GM18867 (cell line): Measurements from ENCODE around the gene ASPHD1.
A peak's percentile ranks its signal among the peaks of the same experiment; 100 is the strongest.
"Not testable (repeated sequence)": the region's sequence is repeated elsewhere in the genome, so short reads cannot be mapped to it uniquely, and the experiment has no call there.

Source experiments
- ATAC-seq: cut with Tn5 transposase; IDR thresholded peaks from one replicate; pipeline ENCODE4 v1.9.1; 2021; ENCODE audit warnings: mild to moderate bottlenecking, moderate library complexity; ENCODE audit not compliant: unreplicated experiment

Gene ASPHD1, protein sequence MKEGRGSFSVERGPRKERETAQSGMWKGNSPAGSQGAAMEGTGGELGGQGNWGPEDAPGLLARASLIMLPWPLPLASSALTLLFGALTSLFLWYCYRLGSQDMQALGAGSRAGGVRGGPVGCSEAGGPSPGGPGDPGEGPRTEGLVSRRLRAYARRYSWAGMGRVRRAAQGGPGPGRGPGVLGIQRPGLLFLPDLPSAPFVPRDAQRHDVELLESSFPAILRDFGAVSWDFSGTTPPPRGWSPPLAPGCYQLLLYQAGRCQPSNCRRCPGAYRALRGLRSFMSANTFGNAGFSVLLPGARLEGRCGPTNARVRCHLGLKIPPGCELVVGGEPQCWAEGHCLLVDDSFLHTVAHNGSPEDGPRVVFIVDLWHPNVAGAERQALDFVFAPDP

DNA sequence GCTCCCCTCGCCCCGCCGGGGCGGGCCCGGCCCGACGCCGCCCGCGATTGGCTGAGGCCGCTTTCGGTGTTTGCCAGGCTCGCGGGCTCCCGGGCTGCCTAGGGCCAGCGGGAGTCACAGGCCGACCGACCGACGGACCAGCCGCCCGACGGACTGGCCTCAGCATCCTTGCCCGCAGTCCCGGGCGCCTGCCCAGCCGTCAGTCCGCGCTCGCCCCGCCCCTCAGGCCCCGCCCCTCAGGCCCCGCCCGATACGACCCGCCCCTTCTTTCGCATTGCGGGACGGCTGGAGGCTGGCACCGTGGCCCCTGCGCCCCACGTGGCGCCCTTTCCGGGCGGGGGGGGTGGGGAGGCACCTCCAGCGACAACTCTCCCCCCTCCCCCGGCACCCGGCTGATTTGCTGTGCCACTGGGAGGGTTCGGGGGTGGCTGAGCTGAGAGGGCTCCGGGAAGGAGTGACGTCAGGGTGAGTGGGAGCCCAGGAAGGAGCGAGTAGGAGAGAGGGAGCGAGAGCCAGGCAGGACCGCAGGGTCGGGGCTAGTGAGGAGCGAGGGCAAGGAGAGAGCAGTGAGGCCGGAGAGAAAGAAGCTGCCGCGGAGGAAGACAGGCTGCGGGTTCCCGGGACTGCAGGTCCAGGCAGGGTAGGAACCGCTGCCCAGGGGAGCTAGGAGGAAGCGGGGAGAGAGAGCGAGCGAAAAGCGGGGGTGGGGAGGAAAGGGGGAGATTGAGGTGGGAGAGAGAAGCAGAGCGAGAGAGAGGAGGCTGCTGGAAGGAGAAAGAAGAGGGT lies at the start of gene ASPHD1:
Gene ASPHD1, plus strand, starts transcription at position 387 of the 786 bp plus-strand sequence. CDS start 484 bp downstream, outside the sequence.
- ATAC-seq = peak; percentile 67

DNA sequence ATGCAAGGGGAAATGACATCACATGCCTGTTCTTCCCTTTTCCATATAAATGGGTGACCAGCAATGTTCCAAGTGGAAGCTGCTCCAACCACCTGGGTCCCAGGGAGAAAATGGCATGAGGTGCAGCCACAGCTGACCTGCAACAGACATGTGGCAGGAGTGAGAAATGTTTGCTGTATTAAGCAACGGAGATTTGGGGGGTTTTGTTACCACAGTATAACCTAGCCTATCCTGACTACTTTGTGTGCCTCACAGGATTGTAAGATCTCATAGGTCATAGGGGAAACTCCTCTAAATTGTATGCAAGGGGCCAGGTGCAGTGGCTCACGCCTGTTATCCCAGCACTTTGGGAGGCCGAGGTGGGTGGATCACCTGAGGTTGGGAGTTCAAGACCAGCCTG lies 49.3 kb upstream of the ASPHD1 start:
- no peak for ATAC-seq

DNA sequence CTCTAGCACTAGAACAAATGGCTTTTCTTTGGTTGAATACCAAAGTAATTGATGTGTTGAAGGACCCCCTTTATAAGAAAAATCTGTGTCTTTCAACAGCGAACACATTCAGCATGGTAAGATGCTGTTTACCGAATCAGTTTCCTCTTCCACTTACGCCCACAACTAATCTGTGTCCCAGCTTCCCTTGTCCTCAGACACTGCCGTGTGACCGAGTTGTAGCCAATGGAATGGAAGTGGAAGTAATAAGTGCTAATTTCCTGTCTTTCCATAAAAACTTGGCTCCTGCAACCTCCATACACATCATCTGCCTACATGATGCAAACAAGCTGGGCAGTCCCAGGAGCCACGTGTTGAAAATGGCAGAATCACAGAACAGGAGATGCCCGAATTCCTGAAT lies 47.6 kb upstream of the ASPHD1 start:
- ATAC-seq = no peak

DNA sequence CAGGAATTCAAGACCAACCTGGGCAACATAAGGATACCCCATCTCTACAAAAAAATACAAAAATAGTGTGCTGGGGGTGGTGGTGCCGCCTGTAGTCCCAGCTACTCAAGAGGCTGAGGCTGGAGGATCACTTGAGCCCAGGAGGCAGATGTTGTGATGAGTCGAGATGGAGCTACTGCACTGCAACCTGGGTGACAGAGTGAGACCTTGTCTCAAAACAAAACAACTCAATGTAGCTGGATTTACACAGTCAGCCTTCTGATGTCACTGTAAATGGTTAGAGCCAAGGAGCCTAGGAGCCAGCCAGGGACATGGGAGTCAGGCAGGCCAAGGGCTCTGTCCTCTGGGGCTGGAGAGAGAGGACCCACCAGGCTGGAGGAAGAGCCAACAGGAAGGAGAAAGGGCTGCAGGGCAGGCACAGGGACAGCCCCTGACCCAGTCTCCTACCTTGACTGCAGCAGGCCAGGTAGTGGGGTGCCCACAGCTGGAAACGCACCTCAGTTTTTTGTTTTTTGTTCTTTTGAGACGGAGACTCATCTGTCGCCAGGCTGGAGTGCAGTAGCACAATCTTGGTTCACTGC lies 45.7 kb upstream of the ASPHD1 start:
- ATAC-seq = no peak

DNA sequence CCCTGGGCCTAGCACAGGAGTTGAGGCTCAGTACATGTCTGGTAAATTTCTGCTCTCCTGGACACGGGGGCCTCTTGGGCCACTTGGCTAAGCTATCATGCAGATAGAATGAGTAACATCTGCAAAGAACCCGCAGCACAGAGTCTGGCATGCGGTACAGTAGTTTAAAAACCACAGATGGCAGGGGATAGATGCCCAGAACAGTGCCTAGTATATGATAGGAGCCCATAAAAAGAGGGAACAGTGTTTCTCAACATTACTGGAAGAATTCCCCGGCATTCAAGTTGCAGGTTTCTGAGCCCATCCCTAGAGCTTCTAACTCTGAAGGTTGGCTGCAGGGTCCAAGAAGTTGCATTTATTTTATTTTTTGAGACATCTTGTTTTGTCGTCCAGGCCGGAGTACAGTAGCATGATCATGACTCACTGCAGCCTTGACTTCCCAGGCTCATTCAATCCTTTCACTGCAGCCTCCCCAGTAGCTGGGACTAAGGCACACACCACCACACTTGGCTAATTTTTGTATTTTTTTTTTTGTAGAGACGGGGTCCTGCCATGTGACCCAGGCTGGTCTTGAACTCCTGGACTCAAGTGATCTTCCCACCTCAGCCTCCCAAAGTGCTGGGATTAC lies 43.0 kb upstream of the ASPHD1 start:
- ATAC-seq = no peak

DNA sequence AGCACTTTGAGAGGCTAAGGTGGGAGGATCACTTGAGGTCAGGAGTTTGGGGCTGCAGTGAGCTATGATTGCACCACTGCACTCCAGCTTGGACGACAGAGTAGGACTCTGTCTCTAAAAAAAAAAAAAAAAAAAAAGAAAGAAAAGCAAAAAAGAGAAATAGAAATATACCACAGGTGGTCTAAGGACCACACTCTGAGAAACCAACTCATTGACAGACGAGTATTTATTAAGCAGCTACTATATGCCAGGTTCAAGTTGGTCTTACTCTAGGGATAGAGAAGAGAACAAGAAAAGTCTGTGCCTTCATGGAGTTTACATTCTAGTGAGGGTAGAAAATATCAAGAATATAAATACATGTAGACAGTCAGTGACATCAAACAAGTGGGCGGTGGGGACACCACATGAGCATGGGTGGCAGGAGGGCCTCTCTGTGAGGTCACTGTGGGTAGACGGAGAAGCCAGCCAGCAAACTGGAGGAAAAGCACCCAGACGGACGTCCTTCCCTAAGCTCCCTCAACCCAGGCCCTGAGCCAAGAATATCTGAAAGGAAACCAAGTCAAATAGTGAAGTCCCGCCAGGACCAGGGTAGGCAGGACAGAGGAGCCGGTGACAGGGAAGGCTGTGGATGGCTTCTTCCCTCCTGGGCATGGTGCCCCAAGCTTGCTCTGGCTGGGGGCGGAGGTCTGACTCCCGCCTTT lies 42.0 kb upstream of the ASPHD1 start:
- no peak for ATAC-seq

DNA sequence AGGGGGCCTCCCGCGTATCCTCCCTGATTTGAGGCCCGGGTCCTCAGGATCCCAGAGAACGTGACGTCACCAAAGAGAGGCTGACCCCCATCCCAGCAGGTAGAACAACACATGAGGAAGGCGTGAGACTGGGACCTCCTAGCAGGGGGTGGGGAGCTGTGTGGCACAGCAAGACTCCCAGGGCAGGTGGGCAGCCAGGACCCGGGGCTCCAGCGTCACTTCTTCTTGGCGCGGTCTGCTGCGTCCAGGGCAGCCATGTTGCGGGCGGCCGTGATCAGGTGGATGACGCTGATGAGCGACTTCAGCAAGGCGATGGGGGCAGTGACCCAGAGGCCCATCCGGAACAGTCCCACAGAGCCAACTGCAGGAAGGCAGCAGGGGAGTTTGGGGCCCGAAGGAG lies 41.3 kb upstream of the ASPHD1 start:
- no peak for ATAC-seq

DNA sequence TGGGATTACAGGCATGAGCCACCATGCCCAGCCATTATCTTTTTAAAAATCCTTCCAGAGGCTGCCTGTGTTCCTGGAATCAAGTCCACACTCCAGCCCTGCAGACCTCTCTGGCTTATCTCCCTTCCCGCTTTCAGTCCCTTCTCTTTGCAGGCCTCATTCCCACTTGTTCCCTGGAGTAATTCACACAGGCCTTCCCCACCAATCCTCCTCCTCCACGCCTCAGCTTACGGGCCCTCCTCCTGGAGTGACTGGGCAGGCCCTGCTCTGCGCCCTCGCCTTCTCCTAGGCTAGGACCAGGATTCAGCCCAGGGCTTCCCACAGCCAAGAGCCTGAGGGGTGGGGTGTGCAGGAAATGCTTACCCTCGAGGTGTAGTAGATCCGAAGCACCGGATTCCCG lies 40.1 kb upstream of the ASPHD1 start:
- no peak for ATAC-seq

DNA sequence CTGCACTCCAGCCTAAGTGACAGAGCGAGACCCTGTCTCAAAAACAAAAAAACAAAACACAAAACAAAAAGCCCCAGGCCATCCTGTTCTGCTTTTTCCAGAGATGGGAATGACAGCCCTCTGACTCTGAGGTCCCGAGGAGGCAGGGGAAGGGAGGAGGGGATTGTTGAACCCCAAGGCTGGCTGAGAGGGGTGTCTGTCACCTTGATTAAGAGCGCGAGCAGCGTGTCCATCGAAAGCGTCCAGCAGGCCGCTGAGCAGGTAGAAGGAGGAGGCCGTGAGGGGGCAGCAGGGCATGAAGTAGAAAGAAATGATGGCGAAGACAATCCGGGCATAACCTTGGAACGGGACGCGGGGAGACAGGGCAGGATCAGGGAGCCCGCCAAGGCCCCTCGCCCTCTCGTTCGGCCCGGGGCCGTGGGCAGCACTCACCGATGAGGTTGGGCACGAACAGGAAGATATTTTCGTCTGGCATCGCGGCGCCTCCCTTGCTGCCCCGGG lies 37.9 kb upstream of the ASPHD1 start:
- ATAC-seq = no peak

DNA sequence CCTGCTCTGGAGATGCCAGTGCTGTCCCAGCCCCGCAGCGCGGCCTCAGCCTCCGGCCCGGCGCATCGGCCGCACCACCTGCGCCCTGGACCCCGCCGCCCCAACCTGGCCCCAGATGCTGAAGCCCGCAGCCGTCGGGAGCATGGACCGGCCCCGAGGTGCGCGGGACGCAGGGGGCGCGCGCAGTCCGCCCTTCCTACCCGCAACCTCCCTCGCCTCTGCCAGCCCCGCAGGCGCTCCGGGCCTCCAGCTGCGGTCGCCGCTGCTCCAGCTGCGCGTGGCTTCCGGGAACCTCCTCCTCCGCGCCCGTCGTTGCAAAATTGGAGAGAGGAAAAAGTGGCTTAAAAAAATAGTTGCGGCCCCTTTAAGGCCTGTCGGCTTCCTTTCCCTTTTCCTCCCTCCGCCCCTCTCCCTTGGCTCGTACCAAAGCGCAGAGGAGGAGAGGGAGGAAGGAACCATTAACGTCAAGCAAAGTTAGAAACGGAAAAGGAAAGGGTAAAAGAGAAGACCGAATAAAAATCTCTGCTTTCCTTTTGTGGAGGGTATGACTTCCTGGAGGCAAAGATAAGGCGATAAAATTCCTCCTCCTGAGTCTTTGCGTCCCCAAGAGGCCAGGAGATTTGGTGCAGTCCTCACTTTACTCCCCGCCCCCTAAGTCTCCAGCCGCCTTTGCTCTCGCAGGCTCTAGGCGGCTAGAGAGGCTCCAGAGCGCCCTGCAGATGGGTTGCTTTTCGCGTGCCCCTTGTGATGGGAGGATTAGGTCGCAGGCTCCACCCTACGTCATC lies 37.2 kb upstream of the ASPHD1 start, which contains the start of gene CDIPT:
Gene CDIPT, minus strand, starts transcription at position 343 of the 785 bp plus-strand sequence. CDS start 369 bp downstream, outside the sequence.
- ATAC-seq = peak; percentile 88

DNA sequence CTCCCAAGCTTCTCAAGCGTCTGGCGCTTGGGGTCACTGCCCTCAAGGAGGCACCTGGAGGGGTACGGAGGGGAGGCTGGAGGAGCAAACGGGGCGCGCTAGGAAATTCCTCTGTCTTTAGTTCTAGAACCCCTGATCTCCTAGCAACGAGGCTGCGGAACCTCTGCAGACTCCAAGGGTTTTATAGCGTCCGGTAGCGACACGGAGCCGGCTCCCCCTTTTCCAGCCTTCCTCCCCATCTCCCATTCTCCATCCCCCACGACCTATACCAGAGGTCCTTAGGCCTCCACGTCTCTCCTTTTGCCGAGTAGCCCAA lies 36.7 kb upstream of the ASPHD1 start:
- ATAC-seq = no peak

DNA sequence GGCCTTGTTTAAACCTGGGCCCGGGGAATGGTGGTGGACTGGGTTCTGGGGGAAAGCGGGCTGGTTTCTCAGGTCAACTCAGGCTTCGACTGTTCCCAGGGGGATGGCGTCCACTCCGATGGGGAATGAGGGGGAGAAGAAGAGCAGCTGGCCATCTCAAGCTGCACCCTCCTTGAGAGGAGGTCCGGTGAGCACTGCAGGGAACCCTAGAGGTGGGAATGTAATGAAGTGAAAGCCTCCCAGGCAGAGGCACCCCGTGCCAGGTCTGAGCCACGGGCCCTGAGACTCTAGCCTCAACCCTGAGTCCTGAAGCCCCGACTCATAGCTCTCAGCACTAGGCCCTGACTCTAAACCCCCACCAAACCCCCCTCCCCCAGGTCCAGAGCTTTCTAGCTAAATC lies 36.1 kb upstream of the ASPHD1 start:
- ATAC-seq = no peak

DNA sequence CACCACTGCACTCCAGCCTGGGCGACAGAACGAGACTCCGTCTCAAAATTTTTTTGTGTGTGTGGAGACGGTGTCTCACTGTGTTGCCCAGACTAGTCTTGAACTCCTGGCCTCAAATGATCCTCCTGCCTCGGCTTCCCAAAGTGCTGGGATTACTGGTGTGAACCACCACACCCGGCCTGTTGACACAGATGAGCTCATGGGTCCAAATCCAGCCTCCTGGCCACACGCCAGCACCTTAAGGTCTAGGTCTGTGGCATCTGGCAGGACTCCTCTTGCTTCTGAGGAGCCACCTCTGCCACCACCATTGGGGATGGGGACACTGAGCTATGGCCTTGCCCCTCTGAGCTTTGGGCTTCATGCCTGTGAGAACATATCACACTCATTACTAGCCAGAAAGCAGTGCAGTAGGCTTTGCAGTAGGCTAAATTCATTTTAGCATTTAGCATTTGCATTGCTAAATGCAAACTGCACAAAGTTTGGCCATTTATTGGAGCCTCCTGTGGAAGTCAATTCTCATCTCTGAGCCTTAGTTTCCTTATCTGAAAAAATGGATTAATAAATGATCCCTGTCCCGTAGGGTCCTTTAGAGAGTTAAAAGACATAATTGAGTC lies 31.8 kb upstream of the ASPHD1 start:
- no peak for ATAC-seq

DNA sequence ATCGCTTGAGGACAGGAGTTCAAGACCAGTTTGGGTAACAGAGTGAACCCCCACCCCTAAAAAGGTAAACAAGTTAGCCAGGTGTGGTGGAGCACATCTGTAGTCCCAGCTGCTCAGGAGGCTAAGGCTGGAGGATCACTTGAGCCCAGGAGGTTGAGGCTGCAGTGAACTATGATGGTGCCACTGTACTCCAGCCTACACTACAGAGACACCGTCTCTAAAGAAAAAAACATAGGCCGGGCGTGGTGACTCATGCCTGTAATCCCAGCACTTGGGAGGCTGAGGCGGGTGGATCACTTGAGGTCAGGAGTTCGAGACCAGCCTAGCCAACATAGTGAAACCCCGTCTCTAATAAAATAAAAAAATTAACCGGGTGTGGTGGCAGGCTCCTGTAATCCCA lies 31.2 kb upstream of the ASPHD1 start:
- ATAC-seq = not testable (repeated sequence)

DNA sequence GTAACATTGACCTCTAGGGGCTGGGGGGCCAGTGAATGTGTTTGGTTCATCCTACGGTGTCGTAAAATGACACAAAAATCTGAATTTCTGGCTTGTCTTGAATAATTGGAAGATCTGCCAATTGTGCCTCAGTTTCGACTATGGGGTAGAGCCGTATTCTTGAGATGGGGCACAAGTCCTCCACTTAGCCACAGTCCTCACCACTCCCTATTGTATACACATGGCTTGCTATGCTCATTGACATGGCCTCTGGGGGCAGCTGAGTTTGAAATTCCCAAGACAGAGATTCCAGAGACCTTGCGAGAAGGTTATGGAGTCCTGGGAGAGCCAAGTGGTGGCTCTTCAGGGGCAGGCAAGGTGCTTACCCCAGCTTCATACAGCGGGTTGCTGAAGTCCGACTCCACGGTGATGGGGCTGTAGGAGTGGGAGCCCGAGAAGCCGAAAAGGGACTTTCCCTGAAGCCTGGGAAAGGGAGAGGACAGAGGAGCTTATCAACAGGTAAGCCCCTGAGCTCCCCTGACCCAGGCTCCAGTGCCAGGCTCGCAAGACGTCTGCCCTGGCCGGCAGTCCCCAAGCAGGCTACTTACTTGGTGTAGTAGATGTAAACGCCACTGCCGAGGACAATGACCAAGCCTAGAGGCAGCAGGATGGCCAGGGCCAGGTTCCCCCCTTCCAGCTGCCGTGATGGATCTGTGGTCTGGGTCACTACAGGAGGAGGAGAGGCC lies 28.3 kb upstream of the ASPHD1 start:
- no peak for ATAC-seq

DNA sequence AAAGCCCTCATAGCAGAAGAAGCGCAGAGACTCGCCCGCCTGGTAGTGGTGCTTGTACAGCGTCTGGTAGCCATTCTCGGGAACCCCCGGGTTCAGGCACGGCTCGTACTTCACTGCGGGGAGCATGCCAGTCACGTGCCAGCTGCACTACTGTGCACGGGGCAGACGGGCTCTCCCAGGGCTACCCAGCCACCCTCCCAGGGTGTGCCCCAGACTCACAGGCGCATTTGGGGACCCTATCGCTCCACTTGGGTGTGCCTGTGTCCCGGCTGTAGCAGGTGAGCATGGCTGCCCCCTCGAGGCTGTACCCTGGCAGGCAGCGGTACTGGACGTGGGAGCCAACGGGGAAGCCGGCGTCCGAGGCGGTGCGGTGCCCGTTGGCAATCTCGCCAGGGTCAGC lies 27.0 kb upstream of the ASPHD1 start:
- ATAC-seq = no peak

DNA sequence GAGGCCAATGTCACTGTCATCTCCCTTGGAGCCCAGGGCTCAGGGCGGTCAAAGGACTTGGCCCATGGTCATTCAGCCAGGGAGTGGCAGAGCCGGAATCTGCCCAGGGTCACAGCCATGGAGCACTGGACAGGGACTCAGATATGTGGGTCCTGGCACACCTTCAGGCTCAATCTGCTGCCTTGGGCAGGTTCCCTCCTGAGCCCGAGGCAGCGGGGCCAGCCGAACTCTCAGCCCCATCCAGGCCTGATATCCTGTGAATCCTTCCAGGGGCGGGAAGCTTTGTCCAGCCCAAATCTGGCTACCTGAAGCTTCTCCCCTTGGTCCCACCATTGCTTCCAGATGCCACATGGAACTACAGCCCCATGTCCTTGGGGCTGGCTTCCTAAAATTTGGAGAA lies 25.1 kb upstream of the ASPHD1 start:
- no peak for ATAC-seq

DNA sequence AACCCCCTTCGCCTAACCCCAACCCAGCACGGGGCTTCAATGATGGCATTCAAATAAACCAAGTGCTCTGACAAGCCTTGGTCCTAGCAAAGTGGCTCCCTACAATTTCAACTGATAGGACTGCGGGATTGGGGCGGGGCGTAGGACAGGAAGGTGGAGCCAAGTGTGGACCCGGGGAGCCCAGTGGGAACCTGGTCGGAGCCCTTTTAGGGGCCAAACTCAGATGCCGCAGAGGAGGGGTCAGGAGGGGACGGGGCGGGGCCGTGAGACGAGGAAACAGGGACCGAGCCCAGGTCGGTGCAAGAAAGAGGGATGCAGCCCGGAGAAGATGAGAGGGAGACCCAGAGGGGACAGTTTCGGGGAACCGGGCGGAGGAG lies 24.1 kb upstream of the ASPHD1 start:
- no peak for ATAC-seq
